HepG2 (cell line): ENCODE measurements around the gene ADM5. TPM values are rescaled to one million over a fixed set of nuclear protein-coding genes. Genes with fewer than 3 reads are reported as not detected.

ENCODE experiments used
- DNMT3B ChIP-seq: conservative IDR thresholded peaks from 2 replicates; pipeline ENCODE4 v1.6.1; 2016; ENCODE audit warnings: missing biosample characterization, control low read depth
- HDAC1 ChIP-seq: sonication (generic); formaldehyde crosslinking; IDR thresholded peaks from 2 replicates; pipeline ENCODE4 v1.5.1; 2020; ENCODE audit warnings: mild to moderate bottlenecking, missing genetic modification reagents
- HNF4A ChIP-seq: sonication (generic); formaldehyde crosslinking; IDR thresholded peaks from 2 replicates; pipeline ENCODE4 v1.4.0; 2020; ENCODE audit warnings: missing genetic modification reagents
- MYNN ChIP-seq: sonication (generic); formaldehyde crosslinking; IDR thresholded peaks from 2 replicates; pipeline ENCODE4 v1.4.0; 2020; ENCODE audit warnings: mild to moderate bottlenecking, low read depth, missing genetic modification reagents
- NCOR1 ChIP-seq: fragments of 200-600 bp; sonication (generic); IDR thresholded peaks from 2 replicates; pipeline ENCODE4 v1.7.0; 2017; ENCODE audit warnings: antibody characterized with exemption, low read length, borderline replicate concordance
- PRPF4 ChIP-seq: fragments of 200-400 bp; formaldehyde crosslinking; IDR thresholded peaks from 2 replicates; pipeline ENCODE4 v1.6.1; 2016; ENCODE audit warnings: low read length, low read depth; ENCODE audit not compliant: poor library complexity, severe bottlenecking
- TEAD3 ChIP-seq: optimal IDR thresholded peaks from 2 replicates; pipeline ENCODE3; 2016; ENCODE audit warnings: borderline replicate concordance
- WIZ ChIP-seq: sonication (generic); formaldehyde crosslinking; IDR thresholded peaks from 2 replicates; pipeline ENCODE4 v1.5.1; 2020; ENCODE audit warnings: mild to moderate bottlenecking, missing genetic modification reagents
- ZMYM4 ChIP-seq: sonication (generic); formaldehyde crosslinking; IDR thresholded peaks from 2 replicates; pipeline ENCODE4 v1.8.1; 2023; ENCODE audit warnings: mild to moderate bottlenecking, missing genetic modification reagents
- ZNF589 ChIP-seq: sonication (generic); formaldehyde crosslinking; conservative IDR thresholded peaks from 2 replicates; pipeline ENCODE4 v1.8.0; 2022; ENCODE audit warnings: mild to moderate bottlenecking, moderate library complexity, missing genetic modification reagents
- ZNF766 ChIP-seq: sonication (generic); formaldehyde crosslinking; IDR thresholded peaks from 2 replicates; pipeline ENCODE4 v1.5.0; 2020; ENCODE audit warnings: missing genetic modification reagents, borderline replicate concordance
- ZNF782 ChIP-seq: sonication (generic); formaldehyde crosslinking; IDR thresholded peaks from 2 replicates; pipeline ENCODE4 v1.4.0; 2020; ENCODE audit warnings: missing genetic modification reagents, mild to moderate bottlenecking, borderline replicate concordance
- ZSCAN31 ChIP-seq: sonication (generic); formaldehyde crosslinking; IDR thresholded peaks from 2 replicates; pipeline ENCODE4 v1.5.0; 2020; ENCODE audit warnings: low read depth, mild to moderate bottlenecking, missing genetic modification reagents
- polyA plus RNA-seq, 8 experiments: library from polyadenylated mRNA; depleted of rRNA in 3 of 8; stranded (reverse) in 7 of 8; unstranded in 1 of 8; fragments of >200 nt; fragmentation: Illumina TruSeq in 4 of 8; extraction: Trizol in 4 of 8; gene quantifications; 2 replicates each; pipeline versions ENCODE4 v1.2.1 to v1.2.3, GENCODE V29; 2011 to 2016; ENCODE audit warnings: low read depth in 4 of 8, missing spikeins in 1 of 8, mixed read lengths in 1 of 8; ENCODE audit not compliant: insufficient read depth in 1 of 8
- total RNA-seq, 5 experiments: library from RNA; depleted of rRNA; stranded (reverse); fragments of >200 nt; fragmentation: Illumina TruSeq; extraction: Trizol; gene quantifications; 2 replicates each; pipeline ENCODE4 v1.2.3, GENCODE V29; 2016; ENCODE audit warnings: low read depth in 1 of 5
- TF ChIP-seq, protein P1 (sequence below): sonication (generic); formaldehyde crosslinking; IDR thresholded peaks from 2 replicates; pipeline ENCODE4 v1.5.0; 2020; ENCODE audit warnings: mild to moderate bottlenecking, missing genetic modification reagents, borderline replicate concordance
- TF ChIP-seq, protein P2 (sequence below): IDR thresholded peaks from 2 replicates; pipeline ENCODE4 v1.6.1; 2018; ENCODE audit warnings: missing genetic modification reagents
- TF ChIP-seq, protein P3 (sequence below): sonication (generic); formaldehyde crosslinking; IDR thresholded peaks from 2 replicates; pipeline ENCODE4 v1.4.0; 2020; ENCODE audit warnings: missing genetic modification reagents

Gene ADM5
- total and polyA plus RNA-seq, 2 of the 13 experiments (the other 11 are each of a cell fraction or from before 2014, with no cell fraction given): 2.7 to 4.1 TPM

- TF ChIP-seq, protein P1, sequence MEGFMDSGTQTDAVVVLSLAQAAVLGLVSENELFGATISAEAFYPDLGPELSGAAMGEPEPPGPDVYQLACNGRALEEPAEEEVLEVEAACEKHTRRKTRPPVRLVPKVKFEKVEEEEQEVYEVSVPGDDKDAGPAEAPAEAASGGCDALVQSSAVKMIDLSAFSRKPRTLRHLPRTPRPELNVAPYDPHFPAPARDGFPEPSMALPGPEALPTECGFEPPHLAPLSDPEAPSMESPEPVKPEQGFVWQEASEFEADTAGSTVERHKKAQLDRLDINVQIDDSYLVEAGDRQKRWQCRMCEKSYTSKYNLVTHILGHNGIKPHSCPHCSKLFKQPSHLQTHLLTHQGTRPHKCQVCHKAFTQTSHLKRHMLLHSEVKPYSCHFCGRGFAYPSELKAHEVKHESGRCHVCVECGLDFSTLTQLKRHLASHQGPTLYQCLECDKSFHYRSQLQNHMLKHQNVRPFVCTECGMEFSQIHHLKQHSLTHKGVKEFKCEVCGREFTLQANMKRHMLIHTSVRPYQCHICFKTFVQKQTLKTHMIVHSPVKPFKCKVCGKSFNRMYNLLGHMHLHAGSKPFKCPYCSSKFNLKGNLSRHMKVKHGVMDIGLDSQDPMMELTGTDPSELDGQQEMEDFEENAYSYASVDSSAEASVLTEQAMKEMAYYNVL (CRISPR knock-in tag): 0 out of 2 replicates have a peak, but pooled peaks have one; percentile 39
- TF ChIP-seq WIZ (CRISPR knock-in tag): no peak
- TF ChIP-seq ZNF766: no peak
- TF ChIP-seq NCOR1: peak; percentile 73; the same call in 1 of the 2 replicates
- 0 out of 2 replicates have a peak, but pooled peaks have one; percentile 29 for TF ChIP-seq ZNF589
- TF ChIP-seq HDAC1 (CRISPR knock-in tag): peak; percentile 81; the same call in 1 of the 2 replicates
- TF ChIP-seq, protein P2, sequence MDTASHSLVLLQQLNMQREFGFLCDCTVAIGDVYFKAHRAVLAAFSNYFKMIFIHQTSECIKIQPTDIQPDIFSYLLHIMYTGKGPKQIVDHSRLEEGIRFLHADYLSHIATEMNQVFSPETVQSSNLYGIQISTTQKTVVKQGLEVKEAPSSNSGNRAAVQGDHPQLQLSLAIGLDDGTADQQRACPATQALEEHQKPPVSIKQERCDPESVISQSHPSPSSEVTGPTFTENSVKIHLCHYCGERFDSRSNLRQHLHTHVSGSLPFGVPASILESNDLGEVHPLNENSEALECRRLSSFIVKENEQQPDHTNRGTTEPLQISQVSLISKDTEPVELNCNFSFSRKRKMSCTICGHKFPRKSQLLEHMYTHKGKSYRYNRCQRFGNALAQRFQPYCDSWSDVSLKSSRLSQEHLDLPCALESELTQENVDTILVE (CRISPR knock-in tag): peak; percentile 93
- TF ChIP-seq TEAD3 (CRISPR knock-in tag): peak; percentile 91
- no peak for TF ChIP-seq DNMT3B (CRISPR knock-in tag)
- TF ChIP-seq ZNF782 (CRISPR knock-in tag): peak; percentile 28; the same call in 1 of the 2 replicates
- TF ChIP-seq, protein P3, sequence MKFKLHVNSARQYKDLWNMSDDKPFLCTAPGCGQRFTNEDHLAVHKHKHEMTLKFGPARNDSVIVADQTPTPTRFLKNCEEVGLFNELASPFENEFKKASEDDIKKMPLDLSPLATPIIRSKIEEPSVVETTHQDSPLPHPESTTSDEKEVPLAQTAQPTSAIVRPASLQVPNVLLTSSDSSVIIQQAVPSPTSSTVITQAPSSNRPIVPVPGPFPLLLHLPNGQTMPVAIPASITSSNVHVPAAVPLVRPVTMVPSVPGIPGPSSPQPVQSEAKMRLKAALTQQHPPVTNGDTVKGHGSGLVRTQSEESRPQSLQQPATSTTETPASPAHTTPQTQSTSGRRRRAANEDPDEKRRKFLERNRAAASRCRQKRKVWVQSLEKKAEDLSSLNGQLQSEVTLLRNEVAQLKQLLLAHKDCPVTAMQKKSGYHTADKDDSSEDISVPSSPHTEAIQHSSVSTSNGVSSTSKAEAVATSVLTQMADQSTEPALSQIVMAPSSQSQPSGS: peak; percentile 92
- 0 out of 2 replicates have a peak, but pooled peaks have one; percentile 55 for TF ChIP-seq ZSCAN31
- no peak for TF ChIP-seq HNF4A (CRISPR knock-in tag)
- no peak for TF ChIP-seq PRPF4
- TF ChIP-seq MYNN (CRISPR knock-in tag): no peak
- TF ChIP-seq ZMYM4: no peak; the same call in 1 of the 2 replicates
Measured at GRCh38 chr19:49640113-49640898, 49.1 kb upstream of the ADM5 start, which contains the start of gene RRAS (continued).
